SKM-1 (cell line): ENCODE results near the gene CNTN5.
A peak's percentile ranks its signal among the peaks of the same experiment; 100 is the strongest.
"Not testable (repeated sequence)": the region's sequence is repeated elsewhere in the genome, so short reads cannot be mapped to it uniquely, and the experiment has no call there.

ENCODE experiments used
- DNase-seq: peaks from one replicate; lab custom pipeline; 2025; ENCODE audit not compliant: unreplicated experiment; lab: John Stamatoyannopoulos, UW

CNTN5 gene

GRCh38 chr11:99708928-99709672 lies 688.4 kb downstream of the CNTN5 start:
- no peak for DNase-seq

DNA sequence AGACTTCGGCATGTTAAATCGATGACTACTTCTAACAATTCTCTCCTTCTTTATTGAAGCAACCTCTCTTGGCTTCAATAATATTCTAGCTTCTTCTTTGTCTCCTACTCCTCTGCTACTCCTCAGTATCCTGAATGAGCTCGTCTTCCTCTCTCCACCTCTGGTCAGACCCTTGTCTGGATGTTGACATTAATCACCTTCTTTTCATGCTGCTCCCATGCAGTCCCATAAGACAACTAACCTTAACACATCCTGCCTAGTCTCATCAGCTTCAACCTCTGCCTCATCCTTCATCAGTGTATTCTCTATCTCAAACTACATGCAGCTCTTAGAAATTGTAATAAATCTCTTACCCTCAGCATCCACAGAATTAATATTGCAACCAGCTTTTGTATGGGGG lies 695.6 kb downstream of the CNTN5 start:
- DNase-seq, result no peak

DNA sequence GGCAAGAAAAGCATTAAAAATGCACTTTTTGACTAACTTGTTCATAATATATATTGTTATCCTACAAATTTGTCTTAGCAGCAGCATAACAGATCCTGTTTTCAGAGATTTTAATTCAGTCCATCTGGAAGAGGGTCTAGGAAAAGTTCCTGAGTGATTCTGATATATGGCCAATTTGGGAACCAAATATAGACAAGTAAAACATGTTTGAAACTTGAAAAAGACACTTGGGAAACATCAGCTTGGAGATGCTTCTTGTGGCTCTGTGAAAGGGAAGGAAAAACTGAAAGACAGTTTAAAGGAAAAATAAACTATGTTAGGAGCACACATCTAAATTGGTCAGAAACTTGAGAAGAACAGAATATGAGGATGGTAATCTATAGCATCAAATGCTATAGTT lies 697.5 kb downstream of the CNTN5 start:
- no peak for DNase-seq

DNA sequence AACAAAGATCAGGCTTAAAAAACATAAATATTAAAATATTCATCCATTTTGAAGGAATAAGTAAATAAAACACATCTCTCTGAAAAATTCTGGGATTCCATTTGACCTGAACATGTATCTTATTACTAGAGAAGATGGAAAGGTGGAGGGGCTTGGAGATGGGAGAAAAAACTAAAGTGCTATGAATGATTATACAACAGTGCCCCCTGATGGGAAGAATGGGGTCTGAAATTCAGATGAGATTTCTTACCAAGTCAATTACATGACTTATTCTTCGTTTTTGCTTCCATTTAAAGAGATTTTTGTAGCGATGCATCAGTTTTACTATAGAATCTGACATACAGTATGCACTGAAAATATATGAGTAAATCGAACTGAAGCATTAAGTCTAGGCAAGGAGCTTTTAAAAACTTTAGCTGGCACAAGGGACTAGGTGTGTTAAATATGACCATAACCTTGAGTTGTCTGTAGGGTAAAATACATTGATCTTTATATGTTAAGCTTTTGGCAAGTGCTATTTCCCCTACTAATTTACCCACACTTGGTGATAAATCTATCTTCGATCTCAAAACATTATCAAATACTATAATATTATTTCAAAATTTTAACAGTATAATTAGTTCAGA lies 718.8 kb downstream of the CNTN5 start:
- peak; percentile 30 for DNase-seq

DNA sequence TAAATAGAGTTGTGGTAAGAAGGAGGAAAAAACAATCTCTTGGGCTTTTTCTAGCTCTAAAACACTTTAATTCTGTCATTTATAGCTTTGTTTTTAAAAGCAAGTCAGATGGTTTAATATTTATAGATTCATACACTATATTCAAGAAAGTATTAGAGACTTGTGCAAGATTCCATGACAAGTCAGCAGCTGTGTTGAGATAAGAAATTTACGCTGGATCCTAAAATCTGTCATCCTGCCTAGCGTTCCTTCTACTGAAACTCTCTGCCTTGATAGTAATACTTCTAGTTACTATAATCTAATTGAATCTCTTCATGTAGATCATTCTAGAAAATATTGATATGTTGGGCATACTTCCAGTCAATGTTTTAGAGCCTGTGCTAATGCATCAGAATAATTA lies 721.8 kb downstream of the CNTN5 start:
- DNase-seq, result no peak

DNA sequence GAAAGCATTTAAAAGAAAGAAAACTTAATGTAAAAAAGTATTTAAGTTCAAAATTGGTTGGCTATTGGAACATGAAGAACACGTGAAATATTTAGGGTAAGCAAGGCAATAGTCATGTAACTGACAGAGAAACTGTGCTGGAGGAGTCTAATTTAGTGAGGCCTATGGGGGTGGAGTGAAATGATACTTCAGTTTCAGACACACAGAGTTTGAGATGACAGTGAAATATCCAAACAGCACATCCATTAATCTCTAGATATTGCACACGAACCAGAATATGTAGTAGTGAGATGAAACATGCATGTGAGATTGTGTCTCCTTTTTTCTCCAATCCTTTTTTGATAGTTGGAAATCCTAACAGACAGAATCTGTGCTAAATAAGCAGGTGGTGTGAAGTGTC lies 739.0 kb downstream of the CNTN5 start:
- DNase-seq, result no peak

GRCh38 chr11:99766811-99767210 lies 746.1 kb downstream of the CNTN5 start:
- DNase-seq, result no peak

DNA sequence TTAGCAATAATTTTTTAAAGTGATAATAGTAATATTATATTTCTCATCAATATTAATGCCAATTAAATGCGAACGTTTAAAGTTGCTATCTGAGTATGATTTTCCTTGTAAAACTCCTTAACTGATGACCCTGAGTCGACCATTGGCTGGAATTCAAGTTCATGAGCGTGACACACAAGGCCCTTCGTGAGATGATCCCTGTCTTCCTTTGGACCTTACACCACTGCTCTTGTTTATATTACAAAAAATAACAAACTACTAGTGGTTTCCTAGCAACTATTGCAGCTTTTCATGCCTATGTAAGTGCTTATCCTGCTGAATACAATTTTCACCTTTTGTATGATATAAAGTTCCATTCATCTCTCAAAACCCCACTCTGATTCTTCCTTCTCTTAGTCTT lies 752.9 kb downstream of the CNTN5 start:
- DNase-seq, result no peak

DNA sequence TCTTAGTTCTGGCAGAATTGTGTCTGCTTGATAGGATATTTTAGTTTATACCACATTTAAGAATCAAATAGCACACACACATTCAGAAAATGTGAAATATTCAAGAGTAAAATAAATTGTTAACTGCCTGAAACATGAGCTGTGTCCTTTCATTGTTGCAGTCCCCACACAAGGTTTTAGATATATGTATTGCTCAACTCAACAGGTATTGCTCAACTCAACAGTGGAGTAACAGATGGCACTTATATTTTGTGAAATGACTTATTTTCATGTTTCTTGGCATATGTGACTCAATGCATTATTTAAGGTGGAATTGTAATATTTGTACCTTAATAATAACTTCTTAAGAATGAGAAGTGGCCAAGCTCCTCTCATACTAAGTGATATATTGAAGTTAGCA lies 760.3 kb downstream of the CNTN5 start:
- peak; percentile 16 for DNase-seq

DNA sequence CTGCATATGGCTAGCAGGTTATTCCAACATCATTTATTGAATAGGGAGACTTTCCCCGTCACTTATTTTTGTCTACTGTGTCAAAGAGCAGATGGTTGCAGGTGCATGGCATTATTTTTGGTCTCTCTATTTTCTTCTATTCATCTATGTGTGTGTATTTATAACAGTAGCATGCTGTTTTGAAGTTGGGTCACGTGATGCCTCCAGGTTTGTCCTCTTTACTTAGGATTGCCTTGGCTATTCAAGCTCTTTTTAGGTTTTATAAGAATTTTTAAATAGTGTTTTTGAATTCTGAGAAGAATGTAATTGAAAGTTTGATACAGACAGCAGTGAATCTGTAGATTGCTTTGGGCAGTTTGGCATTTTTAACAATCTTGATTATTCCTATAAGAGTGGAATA lies 770.6 kb downstream of the CNTN5 start:
- no peak for DNase-seq

DNA sequence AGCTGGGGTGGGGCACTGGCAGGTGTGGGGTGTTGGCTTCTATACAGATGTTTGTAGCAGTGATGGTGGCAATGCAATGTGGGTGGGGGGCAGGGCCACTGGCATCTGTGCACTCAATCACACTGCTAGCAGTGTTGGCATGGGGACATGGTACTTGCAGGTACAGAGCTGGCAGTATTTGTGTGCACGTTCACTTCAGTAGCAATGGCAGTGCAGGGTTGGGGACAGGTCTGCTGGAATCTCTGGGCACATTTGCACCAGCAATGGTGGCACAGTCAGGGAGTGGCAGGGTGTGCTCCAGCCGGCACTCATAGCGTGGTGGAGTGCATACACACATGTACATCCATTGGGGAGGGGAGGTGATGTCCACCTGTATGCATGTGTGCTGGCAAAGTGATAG lies 775.2 kb downstream of the CNTN5 start:
- DNase-seq, result no peak

GRCh38 chr11:99803501-99803900 lies 782.8 kb downstream of the CNTN5 start:
- DNase-seq, result no peak

DNA sequence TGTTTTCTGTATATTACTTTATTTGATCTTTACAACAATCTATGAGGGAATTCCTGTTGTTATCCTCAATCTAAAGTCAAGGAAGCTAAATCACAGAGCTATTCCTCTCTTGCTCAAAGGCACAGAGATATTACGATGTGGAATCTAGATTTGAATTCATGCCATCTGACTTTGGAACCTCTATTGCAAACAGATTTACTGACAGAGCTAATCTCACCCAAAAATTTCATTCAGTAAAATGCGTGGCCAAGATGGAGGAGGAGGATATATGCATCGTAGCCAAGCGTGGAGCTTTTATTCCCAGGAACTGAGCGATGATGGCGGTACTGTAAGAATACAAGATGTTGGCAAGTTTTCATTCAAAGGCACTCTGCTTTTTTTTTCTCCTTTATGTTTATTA lies 791.8 kb downstream of the CNTN5 start:
- DNase-seq, result no peak

- no peak for DNase-seq
Observed at GRCh38 chr11:99814021-99814420, 793.3 kb downstream of the CNTN5 start.

GRCh38 chr11:99814738-99815137 lies 794.0 kb downstream of the CNTN5 start:
- no peak for DNase-seq

- DNase-seq, result no peak
Observed at GRCh38 chr11:99818991-99819390, 798.2 kb downstream of the CNTN5 start.

DNA sequence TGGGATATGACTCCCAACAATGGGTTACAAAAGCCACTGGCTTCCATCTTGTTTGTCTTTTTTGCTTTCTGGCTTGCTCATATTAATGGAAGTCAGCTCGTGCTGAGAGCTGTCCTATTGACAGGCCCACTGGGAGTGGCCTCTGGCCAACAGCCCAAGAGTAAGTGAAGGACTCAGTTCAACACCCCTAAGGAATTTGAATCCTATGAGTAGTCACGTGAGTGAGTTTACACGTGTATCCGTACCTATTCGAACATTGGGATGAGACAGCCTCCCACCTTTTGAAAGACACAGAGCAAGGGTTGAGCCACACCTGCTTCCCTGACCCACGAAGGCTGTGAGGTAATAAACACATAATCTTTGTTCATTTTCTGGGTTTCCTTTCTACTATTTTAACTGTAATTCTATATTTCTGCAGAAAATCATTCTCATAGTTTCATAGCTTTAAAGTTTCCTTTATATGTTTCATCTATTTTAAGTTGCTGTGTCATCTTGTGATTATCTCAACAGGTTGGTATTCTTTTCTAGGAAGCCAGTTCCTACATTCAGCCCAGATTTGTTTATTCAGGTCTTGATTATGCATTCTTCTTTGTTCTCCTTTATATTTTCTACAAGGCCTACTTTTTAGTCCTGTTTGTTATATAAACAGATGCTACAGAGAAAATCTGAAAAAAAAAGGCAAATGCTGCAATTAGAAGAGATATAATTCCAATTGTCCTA lies 802.3 kb downstream of the CNTN5 start:
- no peak for DNase-seq

DNA sequence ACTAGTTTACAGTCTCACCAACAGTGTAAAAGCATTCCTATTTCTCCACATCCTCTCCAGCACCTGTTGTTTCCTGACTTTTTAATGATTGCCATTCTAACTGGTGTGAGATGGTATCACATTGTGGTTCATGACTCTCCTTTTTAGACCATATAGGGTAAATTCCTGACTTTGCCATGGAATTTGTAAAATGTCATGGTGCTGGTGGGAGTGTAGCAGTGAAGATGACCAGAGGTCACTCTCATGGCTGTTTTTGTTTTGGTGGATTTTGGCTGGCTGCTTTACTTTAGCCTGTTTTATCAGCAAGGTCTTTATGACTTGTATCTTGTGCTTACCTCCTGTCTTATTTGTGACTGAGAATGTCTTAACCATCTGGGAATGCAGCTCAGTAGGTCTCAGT lies 816.0 kb downstream of the CNTN5 start:
- not testable (repeated sequence) for DNase-seq

GRCh38 chr11:99841885-99842284 lies 821.1 kb downstream of the CNTN5 start:
- DNase-seq, result no peak

DNA sequence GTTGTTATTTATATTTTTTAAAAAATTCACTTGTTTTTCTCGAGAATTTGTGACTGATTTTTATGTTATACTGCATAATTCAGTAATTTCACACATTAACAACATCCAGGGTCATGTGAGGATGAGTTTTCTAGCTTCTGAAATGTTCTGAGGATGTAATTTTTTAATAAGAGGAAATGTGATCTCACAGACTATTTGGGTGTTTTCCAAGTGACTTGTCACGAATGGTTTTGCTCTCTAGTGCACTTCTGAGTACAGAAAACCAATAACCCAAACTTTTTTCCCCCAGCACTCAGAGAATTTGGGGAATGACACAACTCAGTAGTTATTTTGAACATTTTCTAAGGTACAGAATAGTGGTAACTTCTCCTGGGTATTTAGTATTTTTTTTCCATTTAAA lies 845.2 kb downstream of the CNTN5 start:
- DNase-seq, result no peak

DNA sequence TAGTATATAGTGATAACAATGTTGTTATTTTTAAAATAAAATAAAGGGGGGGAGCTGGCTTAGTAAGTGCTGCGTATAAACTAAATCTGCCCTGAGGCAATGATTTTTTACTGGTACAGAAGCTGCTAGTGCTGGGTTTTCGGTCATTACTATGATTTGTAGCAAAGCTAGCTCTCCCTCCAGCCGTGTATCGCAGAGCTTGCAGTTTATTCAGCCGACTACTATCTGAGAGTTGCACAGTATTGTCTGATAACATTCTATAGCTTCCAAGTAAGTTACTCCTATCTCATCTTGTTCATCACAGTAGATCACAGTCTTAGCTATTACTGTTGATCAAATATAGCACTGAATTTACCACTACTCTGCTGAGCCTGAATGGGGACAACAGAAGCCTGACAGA lies 860.9 kb downstream of the CNTN5 start:
- no peak for DNase-seq

- no peak for DNase-seq
Observed at GRCh38 chr11:99884750-99885149, 864.0 kb downstream of the CNTN5 start.
